ENCODE data around the gene ARL11. TPM values are rescaled to one million over a fixed set of nuclear protein-coding genes. Genes with fewer than 3 reads are reported as not detected.
"Not testable (repeated sequence)": the region's sequence is repeated elsewhere in the genome, so short reads cannot be mapped to it uniquely, and the experiment has no call there.

ARL11 gene
- total and polyA plus RNA-seq, 2 donors (not counting 1 experiment from before 2014, with no cell fraction given), result not detected

DNA sequence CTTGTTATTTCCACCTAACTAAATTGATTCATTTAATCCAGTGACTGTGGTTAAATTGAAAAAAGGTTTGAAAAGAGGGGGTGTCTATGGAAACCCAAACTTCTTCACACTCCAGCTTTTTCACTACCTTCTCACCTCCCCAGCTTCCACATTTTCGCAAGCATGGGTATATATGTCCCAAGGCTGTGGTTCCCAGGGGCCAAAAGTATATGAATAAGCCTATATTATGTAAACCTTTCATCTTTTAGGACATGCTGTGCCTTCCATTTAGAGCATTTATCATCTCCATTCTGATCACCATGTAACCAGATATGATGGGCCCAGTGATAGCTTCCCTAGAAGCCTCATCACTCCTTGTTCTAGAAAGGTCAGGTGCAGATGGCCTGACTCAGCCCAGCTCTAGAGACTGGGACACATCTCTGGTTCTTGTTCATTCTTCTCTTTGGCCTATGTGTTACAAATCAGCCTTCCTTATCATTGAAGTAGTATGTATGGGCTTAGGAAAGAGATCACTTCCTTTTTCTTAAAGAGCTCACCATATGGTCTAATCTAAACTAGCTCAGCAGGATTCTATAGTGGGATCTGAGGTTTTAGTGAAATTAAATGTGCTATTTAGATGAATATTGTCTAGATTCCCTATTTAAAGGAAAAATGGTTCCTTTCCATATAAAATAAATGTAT lies 19.5 kb upstream of the ARL11 start:
- H3K36me3 ChIP-seq (ENCODE audit: control insufficient read depth, insufficient read depth, low read length), result no peaks in the 10 kb centered on the region
- H2AFZ ChIP-seq (ENCODE audit: low read length), result no peak overlapping the region
- H3K4me3 ChIP-seq (replicated peaks in 1 of 4; ENCODE audit: control extremely low read depth in 1 of 4, insufficient read depth in 1 of 4, low read depth in 3 of 4, low read length in 4 of 4), result no peak overlapping the region
- no peaks in the 10 kb centered on the region for H4K20me1 ChIP-seq (ENCODE audit: control insufficient read depth, extremely low read depth, insufficient read depth, low read length)
- H3K27ac ChIP-seq (ENCODE audit: insufficient read depth, low read length), result no peak overlapping the region
- H3K4me2 ChIP-seq (ENCODE audit: extremely low read depth, insufficient read depth, low read length), result no peak overlapping the region
- TF ChIP-seq, protein P1, sequence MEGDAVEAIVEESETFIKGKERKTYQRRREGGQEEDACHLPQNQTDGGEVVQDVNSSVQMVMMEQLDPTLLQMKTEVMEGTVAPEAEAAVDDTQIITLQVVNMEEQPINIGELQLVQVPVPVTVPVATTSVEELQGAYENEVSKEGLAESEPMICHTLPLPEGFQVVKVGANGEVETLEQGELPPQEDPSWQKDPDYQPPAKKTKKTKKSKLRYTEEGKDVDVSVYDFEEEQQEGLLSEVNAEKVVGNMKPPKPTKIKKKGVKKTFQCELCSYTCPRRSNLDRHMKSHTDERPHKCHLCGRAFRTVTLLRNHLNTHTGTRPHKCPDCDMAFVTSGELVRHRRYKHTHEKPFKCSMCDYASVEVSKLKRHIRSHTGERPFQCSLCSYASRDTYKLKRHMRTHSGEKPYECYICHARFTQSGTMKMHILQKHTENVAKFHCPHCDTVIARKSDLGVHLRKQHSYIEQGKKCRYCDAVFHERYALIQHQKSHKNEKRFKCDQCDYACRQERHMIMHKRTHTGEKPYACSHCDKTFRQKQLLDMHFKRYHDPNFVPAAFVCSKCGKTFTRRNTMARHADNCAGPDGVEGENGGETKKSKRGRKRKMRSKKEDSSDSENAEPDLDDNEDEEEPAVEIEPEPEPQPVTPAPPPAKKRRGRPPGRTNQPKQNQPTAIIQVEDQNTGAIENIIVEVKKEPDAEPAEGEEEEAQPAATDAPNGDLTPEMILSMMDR (conservative IDR thresholded peaks at IDR 0.05 in 1 of 2, IDR thresholded peaks at IDR 0.05 in 1 of 2; ENCODE audit: low read depth in 1 of 2, low read length in 2 of 2), result no peak
- TF ChIP-seq EZH2 (IDR thresholded peaks at IDR 0.05; ENCODE audit: low read length, missing control alignments), result no peak
- H3K4me1 ChIP-seq (ENCODE audit: control insufficient read depth, extremely low read depth, insufficient read depth, low read length), result no peaks in the 10 kb centered on the region
- H3K27me3 ChIP-seq (ENCODE audit: control insufficient read depth, insufficient read depth, low read length), result no peaks in the 10 kb centered on the region
- no peak for DNase-seq (ENCODE audit: low read depth in 2 of 2)
- H3K9me3 ChIP-seq (ENCODE audit: control insufficient read depth, insufficient read depth, low read depth, low read length), result no peaks in the 10 kb centered on the region
- no peaks in the 10 kb centered on the region for H3K79me2 ChIP-seq (ENCODE audit: control insufficient read depth, insufficient read depth, low read length)
- no peak overlapping the region for H3K9ac ChIP-seq (ENCODE audit: insufficient read depth, low read length)

DNA sequence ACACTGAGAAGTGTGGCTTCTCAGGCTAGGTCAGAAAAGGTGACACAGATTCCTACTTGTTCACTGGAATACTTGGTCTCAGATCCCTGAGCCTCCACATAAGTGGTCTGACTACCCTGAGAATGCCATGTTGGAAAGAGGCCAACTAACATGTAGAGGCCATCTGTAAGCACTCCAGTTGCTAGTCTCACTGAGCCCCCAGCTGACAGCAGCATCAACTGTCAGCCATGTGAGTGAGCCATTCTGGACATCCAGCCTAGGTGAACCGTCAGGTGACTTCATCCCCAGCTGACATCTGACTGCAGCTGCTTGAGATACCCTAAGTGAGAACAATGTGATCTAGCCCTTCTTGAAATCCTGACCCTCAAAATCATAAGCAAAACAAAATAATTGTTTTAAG lies 18.1 kb upstream of the ARL11 start:
- no peak for TF ChIP-seq EZH2 (IDR thresholded peaks at IDR 0.05; ENCODE audit: low read length, missing control alignments)
- TF ChIP-seq, protein P1 (conservative IDR thresholded peaks at IDR 0.05 in 1 of 2, IDR thresholded peaks at IDR 0.05 in 1 of 2; ENCODE audit: low read depth in 1 of 2, low read length in 2 of 2), result no peak
- Histone ChIP-seq H3K4me2 (ENCODE audit: extremely low read depth, insufficient read depth, low read length) (no peak overlapping the region), H2AFZ (ENCODE audit: low read length) (no peak overlapping the region), H3K79me2 (ENCODE audit: control insufficient read depth, insufficient read depth, low read length) (no peaks in the 10 kb centered on the region), H3K27me3 (ENCODE audit: control insufficient read depth, insufficient read depth, low read length) (no peaks in the 10 kb centered on the region), H3K9me3 (ENCODE audit: control insufficient read depth, insufficient read depth, low read depth, low read length) (no peaks in the 10 kb centered on the region), H4K20me1 (ENCODE audit: control insufficient read depth, extremely low read depth, insufficient read depth, low read length) (no peaks in the 10 kb centered on the region), H3K27ac (ENCODE audit: insufficient read depth, low read length) (no peak overlapping the region), H3K4me1 (ENCODE audit: control insufficient read depth, extremely low read depth, insufficient read depth, low read length) (no peaks in the 10 kb centered on the region), H3K36me3 (ENCODE audit: control insufficient read depth, insufficient read depth, low read length) (no peaks in the 10 kb centered on the region), H3K9ac (ENCODE audit: insufficient read depth, low read length) (no peak overlapping the region), H3K4me3 (replicated peaks in 1 of 4; ENCODE audit: control extremely low read depth in 1 of 4, insufficient read depth in 1 of 4, low read depth in 3 of 4, low read length in 4 of 4) (no peak overlapping the region)
- DNase-seq (ENCODE audit: low read depth in 2 of 2), result peak in 1 of 2 donors; percentile 16

DNA sequence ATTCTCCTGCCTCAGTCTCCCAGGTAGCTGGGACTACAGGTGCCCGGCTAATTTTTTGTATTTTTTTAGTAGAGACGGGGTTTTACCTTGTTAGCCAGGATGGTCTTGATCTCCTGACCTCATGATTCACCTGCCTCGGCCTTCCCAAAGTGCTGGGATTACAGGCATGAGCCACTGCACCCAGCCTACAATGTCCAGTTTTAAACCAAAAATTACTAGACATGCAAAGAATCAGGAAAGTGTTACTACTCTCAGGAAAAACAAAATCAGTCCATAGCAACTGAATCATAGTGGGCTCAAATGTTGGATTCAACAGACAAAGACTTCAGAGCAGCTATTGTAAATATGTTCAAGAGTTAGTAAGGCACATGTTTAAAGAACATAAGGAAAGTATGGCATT lies 16.3 kb upstream of the ARL11 start:
- not testable (repeated sequence) for H3K4me3 ChIP-seq (replicated peaks in 1 of 4; ENCODE audit: control extremely low read depth in 1 of 4, insufficient read depth in 1 of 4, low read depth in 3 of 4, low read length in 4 of 4); H3K9ac ChIP-seq (ENCODE audit: insufficient read depth, low read length); H3K27ac ChIP-seq (ENCODE audit: insufficient read depth, low read length); H3K9me3 ChIP-seq (ENCODE audit: control insufficient read depth, insufficient read depth, low read depth, low read length); H3K36me3 ChIP-seq (ENCODE audit: control insufficient read depth, insufficient read depth, low read length); H4K20me1 ChIP-seq (ENCODE audit: control insufficient read depth, extremely low read depth, insufficient read depth, low read length); H3K79me2 ChIP-seq (ENCODE audit: control insufficient read depth, insufficient read depth, low read length); H2AFZ ChIP-seq (ENCODE audit: low read length); DNase-seq (ENCODE audit: low read depth in 2 of 2); H3K27me3 ChIP-seq (ENCODE audit: control insufficient read depth, insufficient read depth, low read length); H3K4me2 ChIP-seq (ENCODE audit: extremely low read depth, insufficient read depth, low read length); H3K4me1 ChIP-seq (ENCODE audit: control insufficient read depth, extremely low read depth, insufficient read depth, low read length)
